Sigmoid colon (tissue), 4 donors: Measurements from ENCODE around the gene MRI1.

ENCODE experiments used
- CTCF ChIP-seq, 4 experiments: fragments of 450-650 bp in 3 of 4; fragments of 200-600 bp in 1 of 4; IDR thresholded peaks; one replicate each; pipeline ENCODE4 v1.5.1; 2016 to 2019; ENCODE audit warnings: antibody characterized with exemption in 4 of 4, mild to moderate bottlenecking in 3 of 4, moderate library complexity in 2 of 4
- POLR2A ChIP-seq, 2 donors: fragments of 450-650 bp; IDR thresholded peaks; one replicate each; pipeline ENCODE4 v1.6.1; 2016; ENCODE audit warnings: antibody characterized with exemption in 2 of 2, mild to moderate bottlenecking in 2 of 2, moderate library complexity in 2 of 2
- POLR2AphosphoS5 ChIP-seq, 4 donors: sonication (generic); formaldehyde crosslinking; IDR thresholded peaks; one replicate each; pipeline ENCODE4 v1.6.1; 2017; ENCODE audit warnings: antibody characterized with exemption in 4 of 4

DNA sequence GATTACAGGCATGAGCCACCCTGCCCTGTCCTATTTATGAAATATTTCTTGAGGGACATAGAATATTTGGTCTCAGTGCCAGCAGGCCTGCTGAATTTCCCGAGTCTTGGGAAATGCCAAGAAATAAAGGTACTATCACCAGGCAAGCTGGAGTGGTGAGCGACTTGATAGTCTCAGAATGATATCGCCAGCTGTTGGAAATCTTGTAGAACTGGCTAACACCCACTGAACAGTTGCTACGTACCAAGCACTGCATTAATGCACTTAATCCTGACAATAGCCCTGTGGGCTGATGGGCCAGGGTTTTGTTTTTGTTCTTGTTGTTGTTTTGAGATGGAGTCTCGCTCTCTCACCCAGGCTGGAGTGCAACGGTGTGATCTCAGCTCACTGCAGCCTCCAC, 42.2 kb upstream of the MRI1 start:
- TF ChIP-seq CTCF (IDR thresholded peaks at IDR 0.05) (no peak), POLR2AphosphoS5 (IDR thresholded peaks at IDR 0.05) (no peak), POLR2A (IDR thresholded peaks at IDR 0.05) (no peak)
